CD4-positive, alpha-beta T cell treated with Interleukin-17A for 4 hours (primary cell): Measurements from ENCODE around the gene ANGPTL8.

Experiments used
- DNase-seq: peaks from one replicate; pipeline ENCODE4 v3.0.0-alpha.2; 2020; ENCODE audit warnings: mixed read lengths

The ANGPTL8 gene

GRCh38 chr19:11264452-11265176, 25.2 kb downstream of the ANGPTL8 start:
- no peak for DNase-seq

- no peak for DNase-seq
Measured at GRCh38 chr19:11265177-11265784, 25.9 kb downstream of the ANGPTL8 start.

GRCh38 chr19:11265785-11266236, 26.4 kb downstream of the ANGPTL8 start:
- no peak for DNase-seq

GRCh38 chr19:11267316-11268085, 28.1 kb downstream of the ANGPTL8 start:
- DNase-seq = no peak

- DNase-seq = no peak
Measured at GRCh38 chr19:11268783-11269267, 29.4 kb downstream of the ANGPTL8 start.

GRCh38 chr19:11269408-11269807, 30.0 kb downstream of the ANGPTL8 start:
- no peak for DNase-seq

- DNase-seq = no peak
Measured at GRCh38 chr19:11273296-11273695, 33.9 kb downstream of the ANGPTL8 start.

- DNase-seq = no peak
Measured at GRCh38 chr19:11273989-11274388, 34.6 kb downstream of the ANGPTL8 start.

GRCh38 chr19:11274533-11275086, 35.2 kb downstream of the ANGPTL8 start:
- DNase-seq = no peak

GRCh38 chr19:11278670-11279069, 39.3 kb downstream of the ANGPTL8 start:
- no peak for DNase-seq

- peak; percentile 45 for DNase-seq
Measured at GRCh38 chr19:11279505-11280236, 40.3 kb downstream of the ANGPTL8 start.

- no peak for DNase-seq
Measured at GRCh38 chr19:11281356-11282049, 42.1 kb downstream of the ANGPTL8 start.

- DNase-seq = no peak
Measured at GRCh38 chr19:11284515-11284914, 45.1 kb downstream of the ANGPTL8 start.

- DNase-seq = no peak
Measured at GRCh38 chr19:11286312-11286974, 47.0 kb downstream of the ANGPTL8 start.

- no peak for DNase-seq
Measured at GRCh38 chr19:11288349-11288748, 48.9 kb downstream of the ANGPTL8 start.

- DNase-seq = no peak
Measured at GRCh38 chr19:11290256-11290655, 50.8 kb downstream of the ANGPTL8 start.

- DNase-seq = no peak
Measured at GRCh38 chr19:11291415-11291814, 52.0 kb downstream of the ANGPTL8 start.
